Hepatocyte (in vitro differentiated cells): ENCODE measurements around the gene VTA1. TPM values are rescaled to one million over a fixed set of nuclear protein-coding genes. Genes with fewer than 3 reads are reported as not detected.

Experiments used
- DNase-seq: peaks from one replicate; pipeline ENCODE4 v3.0.0-alpha.2; 2016; ENCODE audit warnings: low spot score
- H2AFZ ChIP-seq: fragments of 200-600 bp; sonication (generic); 2 replicates; pipeline ENCODE4 v1.6.0; 2016; ENCODE audit warnings: antibody characterized with exemption, mild to moderate bottlenecking
- H3K27ac ChIP-seq: fragments of 200-600 bp; sonication (generic); 2 replicates; pipeline ENCODE4 v1.5.1; 2016; ENCODE audit warnings: mild to moderate bottlenecking
- H3K27me3 ChIP-seq: fragments of 200-600 bp; sonication (generic); 2 replicates; pipeline ENCODE4 v1.6.1; 2016
- H3K36me3 ChIP-seq: fragments of 200-600 bp; sonication (generic); replicated peaks from 2 replicates; pipeline ENCODE4 v1.5.1; 2016; ENCODE audit warnings: low read depth; ENCODE audit not compliant: insufficient read depth
- H3K4me1 ChIP-seq: fragments of 200-600 bp; sonication (generic); 2 replicates; pipeline ENCODE4 v1.5.1; 2016; ENCODE audit warnings: mild to moderate bottlenecking, moderate library complexity; ENCODE audit not compliant: insufficient read depth
- H3K4me2 ChIP-seq: fragments of 200-600 bp; sonication (generic); 2 replicates; pipeline ENCODE4 v1.6.0; 2016
- H3K4me3 ChIP-seq: fragments of 200-600 bp; sonication (generic); 2 replicates; pipeline ENCODE4 v1.5.1; 2016; ENCODE audit warnings: mild to moderate bottlenecking
- H3K79me2 ChIP-seq: fragments of 200-600 bp; sonication (generic); 2 replicates; pipeline ENCODE4 v1.6.0; 2017; ENCODE audit warnings: mild to moderate bottlenecking
- H3K9me2 ChIP-seq: fragments of 200-600 bp; sonication (generic); replicated peaks from 2 replicates; pipeline ENCODE4 v1.6.0; 2017; ENCODE audit warnings: mild to moderate bottlenecking; ENCODE audit not compliant: insufficient read depth
- H3K9me3 ChIP-seq: fragments of 200-600 bp; sonication (generic); 2 replicates; pipeline ENCODE4 v1.5.1; 2016; ENCODE audit warnings: low read depth, mild to moderate bottlenecking
- H4K20me1 ChIP-seq: fragments of 200-600 bp; sonication (generic); 2 replicates; pipeline ENCODE4 v1.6.0; 2016; ENCODE audit warnings: mild to moderate bottlenecking; ENCODE audit not compliant: insufficient read depth, poor library complexity, severe bottlenecking
- EZH2 ChIP-seq: fragments of 200-600 bp; sonication (generic); IDR thresholded peaks from 2 replicates; pipeline ENCODE4 v1.6.1; 2016; ENCODE audit warnings: antibody characterized with exemption, mild to moderate bottlenecking, borderline replicate concordance
- WGBS: methylation state at CpG from one replicate; pipeline ENCODE4 v1.1.6; 2016; ENCODE audit warnings: low lambda C conversion rate; ENCODE audit errors: missing lambda C conversion rate; 5-methylcytosine and 5-hydroxymethylcytosine counted together
- polyA plus RNA-seq: library from polyadenylated mRNA; unstranded; fragments of >200 nt; fragmentation: Nextera tagmentation; extraction: Ambion mirVana; gene quantifications from 2 replicates; pipeline ENCODE4 v1.2.1, GENCODE V29; 2016
- total RNA-seq: library from RNA; depleted of rRNA; stranded (reverse); fragments of >200 nt; gene quantifications from 2 replicates; pipeline ENCODE4 v1.2.3, GENCODE V29; 2014
- TF ChIP-seq, protein P1 (sequence below): fragments of 200-600 bp; sonication (generic); IDR thresholded peaks from 2 replicates; pipeline ENCODE4 v1.5.1; 2016; ENCODE audit warnings: antibody characterized with exemption, mild to moderate bottlenecking; ENCODE audit not compliant: poor library complexity

Gene VTA1
- total and polyA plus RNA-seq, 2 experiments from 2014 or later, result 77.6 to 99.2 TPM

- no peak for DNase-seq
- Histone ChIP-seq H2AFZ (no peak overlapping the region), H3K4me2 (no peak overlapping the region)
These were observed 124.4 kb downstream of the VTA1 start for GRCh38 chr6:142271476-142271875.

More at GRCh38 chr6:142271476-142271875, 124.4 kb downstream of the VTA1 start:
- TF ChIP-seq, protein P1, sequence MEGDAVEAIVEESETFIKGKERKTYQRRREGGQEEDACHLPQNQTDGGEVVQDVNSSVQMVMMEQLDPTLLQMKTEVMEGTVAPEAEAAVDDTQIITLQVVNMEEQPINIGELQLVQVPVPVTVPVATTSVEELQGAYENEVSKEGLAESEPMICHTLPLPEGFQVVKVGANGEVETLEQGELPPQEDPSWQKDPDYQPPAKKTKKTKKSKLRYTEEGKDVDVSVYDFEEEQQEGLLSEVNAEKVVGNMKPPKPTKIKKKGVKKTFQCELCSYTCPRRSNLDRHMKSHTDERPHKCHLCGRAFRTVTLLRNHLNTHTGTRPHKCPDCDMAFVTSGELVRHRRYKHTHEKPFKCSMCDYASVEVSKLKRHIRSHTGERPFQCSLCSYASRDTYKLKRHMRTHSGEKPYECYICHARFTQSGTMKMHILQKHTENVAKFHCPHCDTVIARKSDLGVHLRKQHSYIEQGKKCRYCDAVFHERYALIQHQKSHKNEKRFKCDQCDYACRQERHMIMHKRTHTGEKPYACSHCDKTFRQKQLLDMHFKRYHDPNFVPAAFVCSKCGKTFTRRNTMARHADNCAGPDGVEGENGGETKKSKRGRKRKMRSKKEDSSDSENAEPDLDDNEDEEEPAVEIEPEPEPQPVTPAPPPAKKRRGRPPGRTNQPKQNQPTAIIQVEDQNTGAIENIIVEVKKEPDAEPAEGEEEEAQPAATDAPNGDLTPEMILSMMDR, result no peak
- TF ChIP-seq EZH2, result no peak
- H3K4me1 ChIP-seq, result peaks cover 12% of the 10 kb centered on the region
- H3K36me3 ChIP-seq, result no peaks in the 10 kb centered on the region
- no peaks in the 10 kb centered on the region for H3K9me3 ChIP-seq
- H4K20me1 ChIP-seq, result no peaks in the 10 kb centered on the region
- no peak overlapping the region for H3K4me3 ChIP-seq
- no peak overlapping the region for H3K27ac ChIP-seq
- 60% methylated on average over 1 of the region's 1 CpG for WGBS
- no peaks in the 10 kb centered on the region for H3K27me3 ChIP-seq
- H3K9me2 ChIP-seq, result no peaks in the 10 kb centered on the region
- H3K79me2 ChIP-seq, result no peaks in the 10 kb centered on the region

Other genes starting within 250 kb of the VTA1 start
- not detected in 2 replicates for gene GJE1, start 14.3 kb upstream of the VTA1 start, total RNA-seq
- gene GJE1, start 14.3 kb upstream of the VTA1 start, polyA plus RNA-seq, result not detected in 2 replicates
- 0.27 TPM in 1 of 2 replicates, not detected in the other for gene NMBR, start 141 bp upstream of the VTA1 start, total RNA-seq
- 0.22 TPM in 1 of 2 replicates, not detected in the other for gene NMBR, start 141 bp upstream of the VTA1 start, polyA plus RNA-seq
- gene ADGRG6, start 154.7 kb downstream of the VTA1 start, total RNA-seq, result 59.5 and 92.0 TPM in 2 replicates
- 13.9 and 15.0 TPM in 2 replicates for gene ADGRG6, start 154.7 kb downstream of the VTA1 start, polyA plus RNA-seq